ENCODE data around the gene TRMT44.
"Not testable (repeated sequence)": the region's sequence is repeated elsewhere in the genome, so short reads cannot be mapped to it uniquely, and the experiment has no call there.

The TRMT44 gene

DNA sequence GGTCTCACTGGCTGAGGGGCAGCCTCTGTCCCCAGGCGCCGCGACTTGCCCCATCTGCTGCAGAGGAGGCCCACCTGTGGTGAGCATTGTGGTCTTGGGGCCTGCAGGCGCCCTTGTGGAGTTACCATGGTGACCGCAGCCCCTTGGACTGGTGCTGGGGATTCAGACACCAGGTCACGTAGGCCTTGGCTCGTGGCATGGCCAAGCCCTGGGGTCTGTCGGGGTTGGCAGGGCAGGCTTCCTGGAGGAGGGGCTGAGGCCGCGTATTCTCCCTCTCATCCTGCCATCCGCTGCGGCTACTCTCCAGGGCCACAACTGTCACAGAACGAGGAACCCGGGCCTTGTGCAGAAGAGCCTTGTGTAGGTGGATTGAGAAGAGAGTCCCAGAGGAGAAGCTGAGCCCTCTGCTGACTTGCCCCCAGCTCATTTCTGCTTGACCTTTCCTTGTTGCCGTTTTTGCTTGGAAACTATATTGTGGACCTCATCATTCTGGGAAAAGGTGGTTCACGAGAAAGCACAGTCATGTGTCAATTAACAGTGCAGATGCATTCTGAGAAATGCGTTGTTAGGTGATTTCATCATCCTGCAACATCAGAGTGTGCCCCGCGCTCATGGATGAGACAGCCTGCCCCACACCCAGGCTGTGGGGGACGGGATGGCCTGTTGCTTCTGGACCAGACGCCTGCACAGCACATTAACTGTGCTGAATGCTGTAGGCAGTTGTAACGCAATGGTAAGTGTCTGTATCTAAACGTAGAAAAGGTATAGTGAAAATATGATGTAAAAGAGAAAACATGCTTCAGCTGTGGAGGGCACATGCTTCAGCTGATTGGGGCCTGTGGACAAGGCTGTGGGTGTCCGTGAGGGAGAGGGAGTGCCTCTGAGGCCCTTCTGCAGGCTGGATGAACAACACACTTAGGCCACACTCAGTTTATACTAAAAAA, 38.5 kb downstream of the TRMT44 start:
- no peak overlapping the region for H3K27ac ChIP-seq
- TF ChIP-seq, protein P1, sequence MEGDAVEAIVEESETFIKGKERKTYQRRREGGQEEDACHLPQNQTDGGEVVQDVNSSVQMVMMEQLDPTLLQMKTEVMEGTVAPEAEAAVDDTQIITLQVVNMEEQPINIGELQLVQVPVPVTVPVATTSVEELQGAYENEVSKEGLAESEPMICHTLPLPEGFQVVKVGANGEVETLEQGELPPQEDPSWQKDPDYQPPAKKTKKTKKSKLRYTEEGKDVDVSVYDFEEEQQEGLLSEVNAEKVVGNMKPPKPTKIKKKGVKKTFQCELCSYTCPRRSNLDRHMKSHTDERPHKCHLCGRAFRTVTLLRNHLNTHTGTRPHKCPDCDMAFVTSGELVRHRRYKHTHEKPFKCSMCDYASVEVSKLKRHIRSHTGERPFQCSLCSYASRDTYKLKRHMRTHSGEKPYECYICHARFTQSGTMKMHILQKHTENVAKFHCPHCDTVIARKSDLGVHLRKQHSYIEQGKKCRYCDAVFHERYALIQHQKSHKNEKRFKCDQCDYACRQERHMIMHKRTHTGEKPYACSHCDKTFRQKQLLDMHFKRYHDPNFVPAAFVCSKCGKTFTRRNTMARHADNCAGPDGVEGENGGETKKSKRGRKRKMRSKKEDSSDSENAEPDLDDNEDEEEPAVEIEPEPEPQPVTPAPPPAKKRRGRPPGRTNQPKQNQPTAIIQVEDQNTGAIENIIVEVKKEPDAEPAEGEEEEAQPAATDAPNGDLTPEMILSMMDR (IDR thresholded peaks at IDR 0.05) = no peak
- TF ChIP-seq ZFX (IDR thresholded peaks at IDR 0.05; ENCODE audit: borderline replicate concordance) = no peak

DNA sequence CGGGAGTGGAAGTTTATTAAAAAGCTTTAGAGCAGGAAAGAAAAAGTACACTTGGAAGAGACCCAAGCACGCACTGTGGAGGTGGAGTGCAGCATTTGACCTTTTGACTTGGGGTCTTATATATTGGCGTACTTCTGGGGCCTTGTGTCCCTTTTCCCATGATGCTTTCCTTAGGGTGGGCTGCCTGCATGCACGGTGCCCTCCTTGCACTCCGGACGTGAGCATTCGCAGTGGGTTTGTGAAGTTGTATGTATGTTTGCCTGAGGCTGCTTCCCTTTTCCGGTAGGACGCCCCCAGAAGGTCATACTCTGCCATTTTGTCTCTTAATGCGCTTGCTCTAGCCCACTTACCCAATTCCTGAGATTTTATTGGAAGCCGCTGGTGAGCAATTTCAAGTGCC, 39.6 kb downstream of the TRMT44 start:
- H3K27ac ChIP-seq = no peak overlapping the region
- TF ChIP-seq ZFX (IDR thresholded peaks at IDR 0.05; ENCODE audit: borderline replicate concordance) = no peak
- TF ChIP-seq, protein P1 (IDR thresholded peaks at IDR 0.05) = no peak

DNA sequence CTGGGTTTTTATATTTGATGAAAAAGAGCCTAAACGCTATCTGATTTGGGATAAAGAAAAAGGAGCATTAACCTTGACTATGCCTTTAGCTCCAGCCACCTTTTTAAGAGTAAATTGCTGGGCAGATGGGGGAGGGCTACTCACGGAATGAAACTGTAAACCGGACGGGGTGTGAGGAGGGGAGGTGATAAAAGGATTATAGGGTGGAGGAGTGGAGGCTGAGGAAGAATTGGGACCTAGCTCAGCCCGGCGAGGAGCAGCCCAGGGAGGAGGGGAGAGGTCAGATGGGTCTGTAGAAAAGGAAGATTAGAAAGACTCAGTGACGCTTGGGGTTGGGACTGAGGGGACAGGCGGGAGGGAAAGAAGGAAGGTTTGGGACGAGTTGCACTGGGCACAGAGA, 46.1 kb downstream of the TRMT44 start:
- H3K27ac ChIP-seq = not testable (repeated sequence)

DNA sequence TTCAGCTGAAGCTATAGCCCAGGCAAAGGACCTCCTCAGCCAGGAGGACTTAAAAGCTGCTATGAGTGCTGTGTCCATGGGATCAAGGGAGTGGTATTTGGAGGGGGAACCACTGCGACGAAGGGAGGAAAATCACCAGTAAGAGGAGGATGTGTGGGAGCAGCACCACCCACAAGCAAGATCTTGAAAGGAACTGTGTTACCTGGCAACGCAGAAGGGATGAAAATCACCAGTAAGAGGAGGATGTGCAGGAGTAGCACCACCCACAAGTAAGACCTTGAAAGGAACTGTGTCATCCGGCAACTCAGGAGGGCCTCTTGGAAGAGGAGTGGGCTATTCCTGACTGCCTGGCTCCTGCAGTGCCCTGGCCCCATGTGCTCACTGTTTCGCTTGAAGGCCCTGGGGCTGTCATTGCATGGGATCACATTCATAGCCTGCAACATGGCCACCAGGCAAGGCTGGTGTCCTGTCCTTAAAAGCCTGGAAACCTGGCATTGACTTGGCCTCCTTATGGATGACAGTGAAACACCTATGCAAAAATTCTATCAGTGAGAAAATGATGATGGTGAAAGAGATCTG, 48.3 kb downstream of the TRMT44 start:
- H3K27ac ChIP-seq = no peak overlapping the region

DNA sequence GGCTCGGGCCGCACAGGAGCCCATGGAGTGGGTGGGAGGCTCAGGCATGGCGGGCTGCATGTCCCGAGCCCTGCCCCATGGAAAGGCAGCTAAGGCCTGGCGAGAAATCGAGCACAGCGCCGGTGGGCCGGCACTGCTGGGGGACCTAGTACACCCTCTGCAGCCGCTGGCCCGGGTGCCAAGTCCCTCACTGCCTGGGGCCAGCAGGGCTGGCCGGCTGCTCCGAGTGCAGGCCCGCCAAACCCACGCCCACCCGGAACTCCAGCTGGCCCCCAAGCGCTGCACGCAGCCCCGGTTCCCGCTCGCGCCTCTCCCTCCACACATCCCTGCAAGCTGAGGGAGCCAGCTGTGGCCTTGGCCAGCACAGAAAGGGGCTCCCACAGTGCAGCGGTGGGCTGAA, 50.9 kb downstream of the TRMT44 start:
- H3K27ac ChIP-seq = not testable (repeated sequence)

More for the DNA sequence above, 48.3 kb downstream of the TRMT44 start:
- TF ChIP-seq, protein P1 (IDR thresholded peaks at IDR 0.05) = no peak
- no peak for TF ChIP-seq ZFX (IDR thresholded peaks at IDR 0.05; ENCODE audit: borderline replicate concordance)

DNA sequence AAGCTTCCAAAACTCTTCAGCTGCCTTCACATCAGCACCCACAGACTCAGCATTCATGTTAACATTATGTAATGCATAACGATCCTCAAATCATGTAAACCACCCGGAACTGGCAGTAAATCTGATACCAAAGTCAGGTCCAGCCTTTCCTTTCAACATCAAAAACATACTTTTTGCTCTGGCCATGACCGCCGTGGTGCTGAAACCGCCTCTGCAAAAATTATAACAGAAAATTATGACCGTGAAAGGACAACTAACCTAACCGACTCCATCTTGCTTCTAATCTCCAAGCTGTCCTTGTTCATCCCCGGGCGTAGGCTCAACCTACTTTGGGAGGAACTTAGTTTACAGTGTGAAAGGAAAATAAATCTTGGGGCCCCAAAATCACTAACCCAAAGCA, 51.6 kb downstream of the TRMT44 start:
- TF ChIP-seq ZFX (IDR thresholded peaks at IDR 0.05; ENCODE audit: borderline replicate concordance) = no peak
- TF ChIP-seq, protein P1 (IDR thresholded peaks at IDR 0.05) = no peak
- no peak overlapping the region for H3K27ac ChIP-seq

DNA sequence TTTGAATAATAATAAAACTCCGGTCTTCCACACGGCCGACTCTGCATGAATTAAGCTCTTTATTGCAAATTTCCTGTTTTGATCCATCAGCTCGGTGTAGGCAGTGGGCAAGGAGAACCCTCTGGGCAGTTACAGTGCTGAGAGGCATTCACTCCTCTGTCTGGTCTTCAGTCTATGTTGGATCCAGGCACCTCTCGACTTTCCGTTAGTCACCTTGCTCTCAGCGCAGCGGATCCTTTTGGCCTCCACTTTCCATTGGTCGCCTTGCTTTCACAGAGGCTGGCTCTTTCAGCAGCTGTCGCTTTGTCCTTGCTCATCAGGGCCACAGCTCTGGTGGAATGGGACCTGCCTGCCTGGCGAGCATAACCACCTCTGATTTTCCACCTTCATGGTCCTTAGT, 52.9 kb downstream of the TRMT44 start:
- H3K27ac ChIP-seq = no peak overlapping the region
- TF ChIP-seq, protein P1 (IDR thresholded peaks at IDR 0.05) = no peak
- no peak for TF ChIP-seq ZFX (IDR thresholded peaks at IDR 0.05; ENCODE audit: borderline replicate concordance)

DNA sequence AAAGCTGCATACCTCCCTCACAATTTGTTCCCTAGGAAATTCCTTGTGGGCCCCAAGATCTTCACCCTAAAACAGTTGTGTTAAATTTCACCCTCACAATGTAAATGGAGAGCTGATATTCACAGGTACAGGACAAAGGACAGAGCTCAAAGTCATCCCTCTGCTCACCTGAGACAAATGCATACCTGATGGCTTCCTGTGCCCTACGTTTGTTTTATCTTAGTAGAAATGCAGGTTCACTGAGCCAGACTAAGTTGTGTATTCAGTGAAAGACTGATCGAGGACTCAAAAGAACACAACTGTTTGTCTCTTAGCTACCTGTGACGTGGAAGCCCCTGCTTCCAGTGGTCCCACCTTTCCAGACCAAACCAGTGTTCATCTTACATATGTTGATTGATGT, 53.6 kb downstream of the TRMT44 start:
- TF ChIP-seq ZFX (IDR thresholded peaks at IDR 0.05; ENCODE audit: borderline replicate concordance) = no peak
- TF ChIP-seq, protein P1 (IDR thresholded peaks at IDR 0.05) = no peak
- H3K27ac ChIP-seq = no peak overlapping the region
